ENCODE results near the gene EPB42.
A peak's percentile ranks its signal among the peaks of the same experiment; 100 is the strongest.

Gene EPB42

GRCh38 chr15:43221422-43221821 is 604 bp upstream of the EPB42 start:
- no peak for DNase-seq (ENCODE audit: low read depth in 2 of 2)
- TF ChIP-seq CTCF (IDR thresholded peaks at IDR 0.05; ENCODE audit: low read depth, low read length), result no peak

GRCh38 chr15:43219929-43220928 is 589 bp downstream of the EPB42 start:
- no peak for DNase-seq (ENCODE audit: low read depth in 2 of 2)
- no peak overlapping the region for H3K4me3 ChIP-seq (replicated peaks in 1 of 2; ENCODE audit: low read depth in 2 of 2, low read length in 2 of 2)
- no peak for TF ChIP-seq CTCF (IDR thresholded peaks at IDR 0.05; ENCODE audit: low read depth, low read length)

More at GRCh38 chr15:43221422-43221821, 604 bp upstream of the EPB42 start:
- H3K4me3 ChIP-seq (replicated peaks in 1 of 2; ENCODE audit: low read depth in 2 of 2, low read length in 2 of 2), result no peak overlapping the region

GRCh38 chr15:43218908-43219706 is 1.7 kb downstream of the EPB42 start:
- peak; percentile 16 to 17 for DNase-seq (ENCODE audit: low read depth in 2 of 2)
- no peak overlapping the region for H3K4me3 ChIP-seq (replicated peaks in 1 of 2; ENCODE audit: low read depth in 2 of 2, low read length in 2 of 2)
- peak; percentile 33 for TF ChIP-seq CTCF (IDR thresholded peaks at IDR 0.05; ENCODE audit: low read depth, low read length)

- no peak overlapping the region for H3K4me3 ChIP-seq (replicated peaks in 1 of 2; ENCODE audit: low read depth in 2 of 2, low read length in 2 of 2)
- no peak for TF ChIP-seq CTCF (IDR thresholded peaks at IDR 0.05; ENCODE audit: low read depth, low read length)
- DNase-seq (ENCODE audit: low read depth in 2 of 2), result peak in 1 of 2 donors; percentile 20
Measured at GRCh38 chr15:43215961-43216360, 4.9 kb downstream of the EPB42 start.

GRCh38 chr15:43214592-43215295 is 6.1 kb downstream of the EPB42 start:
- no peak for DNase-seq (ENCODE audit: low read depth in 2 of 2)
- no peak overlapping the region for H3K4me3 ChIP-seq (replicated peaks in 1 of 2; ENCODE audit: low read depth in 2 of 2, low read length in 2 of 2)
- TF ChIP-seq CTCF (IDR thresholded peaks at IDR 0.05; ENCODE audit: low read depth, low read length), result no peak

GRCh38 chr15:43214169-43214568 is 6.6 kb downstream of the EPB42 start:
- no peak for TF ChIP-seq CTCF (IDR thresholded peaks at IDR 0.05; ENCODE audit: low read depth, low read length)
- no peak for DNase-seq (ENCODE audit: low read depth in 2 of 2)

More at GRCh38 chr15:43214169-43214568, 6.6 kb downstream of the EPB42 start:
- H3K4me3 ChIP-seq (replicated peaks in 1 of 2; ENCODE audit: low read depth in 2 of 2, low read length in 2 of 2), result no peak overlapping the region

All from cardiac fibroblast (primary cell).